ENCODE measurements around the gene TBC1D24. TPM values are rescaled to one million over a fixed set of nuclear protein-coding genes. Genes with fewer than 3 reads are reported as not detected.
"Not testable (repeated sequence)": the region's sequence is repeated elsewhere in the genome, so short reads cannot be mapped to it uniquely, and the experiment has no call there.

The TBC1D24 gene
- total RNA-seq, 2 donors from 2014 or later: 9.8 to 15.1 TPM

- intact Hi-C loops (cut with DNase I): no loop called here
- DNase-seq: peak; percentile 44
- ATAC-seq: no peak
Observed at GRCh38 chr16:2535625-2536013, 60.7 kb downstream of the TBC1D24 start.

GRCh38 chr16:2537451-2538379, 62.8 kb downstream of the TBC1D24 start, which contains the start of gene PDPK1:
PDPK1 (plus strand) TSS chr16:2538021; CDS start chr16:2538113, 92 bp downstream.
- peak; percentile 93 to 95 for ATAC-seq
- intact Hi-C loops (cut with DNase I): no loop called here
- peak; percentile 95 for DNase-seq

- intact Hi-C loops (cut with DNase I); ATAC-seq; DNase-seq: not testable (repeated sequence)
Observed at GRCh38 chr16:2539192-2539844, 64.4 kb downstream of the TBC1D24 start.

GRCh38 chr16:2539845-2540458, 65.0 kb downstream of the TBC1D24 start:
- DNase-seq; intact Hi-C loops (cut with DNase I); ATAC-seq: not testable (repeated sequence)

GRCh38 chr16:2540912-2541311, 66.0 kb downstream of the TBC1D24 start:
- ATAC-seq; DNase-seq; intact Hi-C loops (cut with DNase I): not testable (repeated sequence)

GRCh38 chr16:2541409-2541808, 66.5 kb downstream of the TBC1D24 start:
- intact Hi-C loops (cut with DNase I); ATAC-seq; DNase-seq: not testable (repeated sequence)

GRCh38 chr16:2543771-2544170, 68.8 kb downstream of the TBC1D24 start:
- ATAC-seq; DNase-seq; intact Hi-C loops (cut with DNase I): not testable (repeated sequence)

- DNase-seq; intact Hi-C loops (cut with DNase I); ATAC-seq: not testable (repeated sequence)
Observed at GRCh38 chr16:2550283-2550878, 75.5 kb downstream of the TBC1D24 start.

GRCh38 chr16:2551420-2551889, 76.5 kb downstream of the TBC1D24 start:
- DNase-seq; ATAC-seq; intact Hi-C loops (cut with DNase I): not testable (repeated sequence)

GRCh38 chr16:2554709-2555425, 79.9 kb downstream of the TBC1D24 start:
- DNase-seq; intact Hi-C loops (cut with DNase I): not testable (repeated sequence)
- ATAC-seq: peak in 1 of 2 donors; percentile 45

Small RNA genes lying within 50 kb of the gene (microRNA-seq; reads per million reads assigned to microRNA genes)
- gene MIR3178 (0 reads per million in 2 donors), gene MIR6767 (0 reads per million in 2 donors), gene MIR6768 (0 reads per million in 2 donors)

Other genes with a start within 250 kb of the TBC1D24 start
- gene DNASE1L2, start 238.7 kb upstream of the TBC1D24 start, total RNA-seq: under 1 TPM; 0.29 to 0.65 TPM
- gene ECI1, start 223.5 kb upstream of the TBC1D24 start, total RNA-seq: 100 to 1,000 TPM; 124 to 128 TPM
- 100 to 1,000 TPM in 1 of 2 donors, 10 to 100 TPM in 1; 98.8 to 120 TPM for gene RNPS1, start 207.0 kb upstream of the TBC1D24 start, total RNA-seq
- 10 to 100 TPM in 1 of 2 donors, 1 to 10 TPM in 1; 9.6 to 12.4 TPM for gene ABCA3, start 134.4 kb upstream of the TBC1D24 start, total RNA-seq
- gene CCNF, start 45.7 kb upstream of the TBC1D24 start, total RNA-seq: 1 to 10 TPM; 1.6 to 2.1 TPM
- gene TEDC2, start 15.0 kb upstream of the TBC1D24 start, total RNA-seq: 1 to 10 TPM in 1 of 2 donors, under 1 TPM in 1; 0.47 to 2.8 TPM
- gene NTN3, start 3.8 kb upstream of the TBC1D24 start, total RNA-seq: under 1 TPM; 0.39 to 0.65 TPM
- gene ATP6V0C, start 38.8 kb downstream of the TBC1D24 start, total RNA-seq: 100 to 1,000 TPM; 162 to 197 TPM
- gene AMDHD2, start 45.2 kb downstream of the TBC1D24 start, total RNA-seq: 10 to 100 TPM; 15.8 to 21.8 TPM
- gene CEMP1, start 56.3 kb downstream of the TBC1D24 start, total RNA-seq: not detected
- 10 to 100 TPM; 32.6 to 39.4 TPM for gene PDPK1, start 62.9 kb downstream of the TBC1D24 start, total RNA-seq
- 10 to 100 TPM; 11.6 to 15.2 TPM for gene KCTD5, start 207.4 kb downstream of the TBC1D24 start, total RNA-seq
- gene PRSS27, start 245.1 kb downstream of the TBC1D24 start, total RNA-seq: under 1 TPM; 0.44 to 0.65 TPM

Measured in left cardiac atrium (tissue), 4 donors.